OCI-LY7 (cell line): ENCODE results near the gene KRTAP19-8.

Experiments used
- EZH2phosphoT487 ChIP-seq: fragments of 200-600 bp; sonication (generic); IDR thresholded peaks from 2 replicates; pipeline ENCODE4 v1.6.1; 2018; ENCODE audit warnings: low read depth, borderline replicate concordance, mild to moderate bottlenecking, mixed run types, antibody characterized with exemption, low read length, moderate library complexity, mixed read lengths
- TF ChIP-seq, protein P1 (sequence below): fragments of 200-600 bp; sonication (generic); conservative IDR thresholded peaks from 2 replicates; pipeline ENCODE4 v1.5.1; 2014; ENCODE audit warnings: mild to moderate bottlenecking, antibody characterized with exemption, low read length, moderate library complexity, mixed read lengths

DNA sequence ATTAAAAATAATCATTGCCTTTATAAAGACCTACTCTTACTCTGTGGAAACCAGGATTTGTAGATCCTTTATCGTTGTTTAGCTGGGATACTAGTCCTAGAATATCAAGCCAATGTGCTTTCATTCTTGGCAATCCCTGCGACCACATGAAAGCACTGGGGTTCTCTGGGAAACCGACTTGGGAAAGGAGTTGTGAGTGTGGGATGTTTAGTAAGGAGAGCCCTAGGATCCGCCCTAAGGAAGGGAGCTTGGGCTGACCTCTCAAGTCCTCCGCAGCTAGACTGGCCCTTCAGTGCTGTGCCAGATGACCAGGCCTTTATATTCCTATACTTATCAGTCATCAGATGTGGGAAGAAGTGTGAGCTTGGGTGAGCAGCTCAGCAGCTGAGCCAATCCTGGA, 5.2 kb upstream of the KRTAP19-8 start:
- TF ChIP-seq, protein P1, sequence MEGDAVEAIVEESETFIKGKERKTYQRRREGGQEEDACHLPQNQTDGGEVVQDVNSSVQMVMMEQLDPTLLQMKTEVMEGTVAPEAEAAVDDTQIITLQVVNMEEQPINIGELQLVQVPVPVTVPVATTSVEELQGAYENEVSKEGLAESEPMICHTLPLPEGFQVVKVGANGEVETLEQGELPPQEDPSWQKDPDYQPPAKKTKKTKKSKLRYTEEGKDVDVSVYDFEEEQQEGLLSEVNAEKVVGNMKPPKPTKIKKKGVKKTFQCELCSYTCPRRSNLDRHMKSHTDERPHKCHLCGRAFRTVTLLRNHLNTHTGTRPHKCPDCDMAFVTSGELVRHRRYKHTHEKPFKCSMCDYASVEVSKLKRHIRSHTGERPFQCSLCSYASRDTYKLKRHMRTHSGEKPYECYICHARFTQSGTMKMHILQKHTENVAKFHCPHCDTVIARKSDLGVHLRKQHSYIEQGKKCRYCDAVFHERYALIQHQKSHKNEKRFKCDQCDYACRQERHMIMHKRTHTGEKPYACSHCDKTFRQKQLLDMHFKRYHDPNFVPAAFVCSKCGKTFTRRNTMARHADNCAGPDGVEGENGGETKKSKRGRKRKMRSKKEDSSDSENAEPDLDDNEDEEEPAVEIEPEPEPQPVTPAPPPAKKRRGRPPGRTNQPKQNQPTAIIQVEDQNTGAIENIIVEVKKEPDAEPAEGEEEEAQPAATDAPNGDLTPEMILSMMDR = no peak
- TF ChIP-seq EZH2phosphoT487 = no peak
